HUES48 (cell line): ENCODE measurements around the gene FRG2C.
"Not testable (repeated sequence)": the region's sequence is repeated elsewhere in the genome, so short reads cannot be mapped to it uniquely, and the experiment has no call there.

ENCODE experiments used
- H3K27ac ChIP-seq: one replicate; pipeline ENCODE4 v1.7.0; 2013; ENCODE audit warnings: low read depth, low read length, inconsistent platforms
- H3K27me3 ChIP-seq: 2 replicates; pipeline ENCODE4 v1.6.1; 2013; ENCODE audit warnings: mild to moderate bottlenecking, low read length; ENCODE audit not compliant: control insufficient read depth, insufficient read depth
- H3K36me3 ChIP-seq: 2 replicates; pipeline ENCODE4 v1.6.1; 2013; ENCODE audit warnings: low read length; ENCODE audit not compliant: control insufficient read depth, insufficient read depth
- H3K4me1 ChIP-seq: 2 replicates; pipeline ENCODE4 v1.6.1; 2013; ENCODE audit warnings: mild to moderate bottlenecking, low read length; ENCODE audit not compliant: control insufficient read depth, insufficient read depth
- H3K4me3 ChIP-seq: 2 replicates; pipeline ENCODE4 v1.5.1; 2013; ENCODE audit warnings: mild to moderate bottlenecking, low read depth, low read length
- H3K9ac ChIP-seq: 2 replicates; pipeline ENCODE4 v1.6.1; 2013; ENCODE audit warnings: mild to moderate bottlenecking, low read depth, low read length, moderate library complexity
- H3K9me3 ChIP-seq: 2 replicates; pipeline ENCODE4 v1.6.1; 2013; ENCODE audit warnings: low read length; ENCODE audit not compliant: control insufficient read depth, insufficient read depth

FRG2C gene

GRCh38 chr3:75664028-75664427 is at the start of gene FRG2C:
TSS of gene FRG2C (plus strand) at chr3:75664328. CDS start at chr3:75664380, 52 bp downstream.
- H3K9ac ChIP-seq, H3K4me1 ChIP-seq, H3K36me3 ChIP-seq, H3K9me3 ChIP-seq, H3K27ac ChIP-seq, H3K4me3 ChIP-seq: not testable (repeated sequence)
- H3K27me3 ChIP-seq = peaks cover 55% of the 10 kb centered on the region

GRCh38 chr3:75618666-75619305 is 45.3 kb upstream of the FRG2C start:
- not testable (repeated sequence) for H3K27ac ChIP-seq

GRCh38 chr3:75619481-75620031 is 44.6 kb upstream of the FRG2C start:
- not testable (repeated sequence) for H3K9ac ChIP-seq, H3K36me3 ChIP-seq, H3K9me3 ChIP-seq, H3K4me1 ChIP-seq, H3K27ac ChIP-seq
- H3K27me3 ChIP-seq = peaks cover 20% of the 10 kb centered on the region
- peak overlapping the region; percentile 62 for H3K4me3 ChIP-seq

More at GRCh38 chr3:75618666-75619305, 45.3 kb upstream of the FRG2C start:
- Histone ChIP-seq H3K4me3 (peak overlapping the region; percentile 62), H3K27me3 (peaks cover 20% of the 10 kb centered on the region)
- not testable (repeated sequence) for H3K9me3 ChIP-seq, H3K36me3 ChIP-seq, H3K9ac ChIP-seq, H3K4me1 ChIP-seq

GRCh38 chr3:75621772-75622171 is 42.4 kb upstream of the FRG2C start:
- not testable (repeated sequence) for H3K36me3 ChIP-seq, H3K9me3 ChIP-seq, H3K9ac ChIP-seq, H3K4me1 ChIP-seq, H3K27ac ChIP-seq, H3K4me3 ChIP-seq
- H3K27me3 ChIP-seq = peaks cover 20% of the 10 kb centered on the region

GRCh38 chr3:75623656-75624055 is 40.5 kb upstream of the FRG2C start:
- not testable (repeated sequence) for H3K9ac ChIP-seq, H3K4me3 ChIP-seq, H3K36me3 ChIP-seq, H3K4me1 ChIP-seq, H3K9me3 ChIP-seq, H3K27ac ChIP-seq
- peaks cover 20% of the 10 kb centered on the region for H3K27me3 ChIP-seq

- not testable (repeated sequence) for H3K27me3 ChIP-seq, H3K9me3 ChIP-seq, H3K9ac ChIP-seq, H3K27ac ChIP-seq, H3K36me3 ChIP-seq, H3K4me3 ChIP-seq, H3K4me1 ChIP-seq
Measured at GRCh38 chr3:75630887-75631535, 33.1 kb upstream of the FRG2C start.

GRCh38 chr3:75631541-75631940 is 32.6 kb upstream of the FRG2C start:
- Histone ChIP-seq H3K27ac (no peak overlapping the region), H3K4me1 (no peaks in the 10 kb centered on the region), H3K4me3 (no peak overlapping the region), H3K9me3 (no peaks in the 10 kb centered on the region), H3K27me3 (no peaks in the 10 kb centered on the region), H3K36me3 (no peaks in the 10 kb centered on the region), H3K9ac (no peak overlapping the region)

GRCh38 chr3:75638947-75639346 is 25.2 kb upstream of the FRG2C start:
- not testable (repeated sequence) for H3K36me3 ChIP-seq, H3K27me3 ChIP-seq, H3K4me1 ChIP-seq, H3K27ac ChIP-seq, H3K9me3 ChIP-seq, H3K4me3 ChIP-seq, H3K9ac ChIP-seq

- H3K4me3 ChIP-seq = peak overlapping the region; percentile 69
- not testable (repeated sequence) for H3K9ac ChIP-seq
Measured at GRCh38 chr3:75641107-75641517, 23.0 kb upstream of the FRG2C start.

GRCh38 chr3:75643031-75643800 is 20.9 kb upstream of the FRG2C start:
- H3K4me1 ChIP-seq, H3K9ac ChIP-seq, H3K36me3 ChIP-seq, H3K9me3 ChIP-seq, H3K27me3 ChIP-seq, H3K4me3 ChIP-seq, H3K27ac ChIP-seq: not testable (repeated sequence)

More at GRCh38 chr3:75641107-75641517, 23.0 kb upstream of the FRG2C start:
- H3K4me1 ChIP-seq, H3K9me3 ChIP-seq, H3K27ac ChIP-seq, H3K27me3 ChIP-seq, H3K36me3 ChIP-seq: not testable (repeated sequence)

- H3K36me3 ChIP-seq, H3K27me3 ChIP-seq, H3K9me3 ChIP-seq: not testable (repeated sequence)
Measured at GRCh38 chr3:75645548-75645947, 18.6 kb upstream of the FRG2C start.

More at GRCh38 chr3:75645548-75645947, 18.6 kb upstream of the FRG2C start:
- not testable (repeated sequence) for H3K4me1 ChIP-seq, H3K9ac ChIP-seq, H3K27ac ChIP-seq, H3K4me3 ChIP-seq
